ENCODE measurements around the gene PATE1. TPM values are rescaled to one million over a fixed set of nuclear protein-coding genes. Genes with fewer than 3 reads are reported as not detected.

PATE1 gene
- total RNA-seq, 4 donors from 2014 or later = not detected

DNA sequence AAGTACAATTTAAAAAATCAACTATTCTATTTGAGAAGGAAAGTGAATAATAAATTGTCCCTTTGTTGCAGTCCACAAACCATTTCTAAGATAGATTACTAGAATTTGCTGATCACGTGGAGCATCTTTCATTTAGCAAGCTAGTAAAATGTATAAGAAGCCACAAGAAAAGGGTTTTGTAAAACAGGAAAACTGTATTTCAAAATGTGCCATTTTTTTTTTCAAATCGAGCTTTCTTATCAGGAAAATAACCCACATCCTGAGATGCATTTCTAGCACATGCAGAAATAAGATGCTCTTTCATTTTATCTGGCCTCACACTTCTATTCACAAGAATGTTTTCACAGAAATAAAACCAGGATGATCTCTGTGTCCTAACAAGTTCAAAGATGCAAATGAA is 38.6 kb downstream of the PATE1 start:
- Histone ChIP-seq H3K36me3 (no peaks in the 10 kb centered on the region), H3K27ac (no peak overlapping the region), H3K4me3 (replicated peaks in 1 of 3) (no peak overlapping the region), H3K4me1 (no peaks in the 10 kb centered on the region), H3K9me3 (no peaks in the 10 kb centered on the region), H3K27me3 (no peaks in the 10 kb centered on the region)
- intact Hi-C loops (cut with DNase I) = no loop called here
- WGBS, 2 donors = 73 to 82% methylated on average over 2 of the region's 2 CpGs
- no peak for DNase-seq
- no peak for TF ChIP-seq POLR2A (IDR thresholded peaks at IDR 0.05)

- Histone ChIP-seq H3K4me1 (peaks cover 0 to 6% of the 10 kb centered on the region in 2 donors), H3K4me3 (replicated peaks in 1 of 3) (no peak within 1 kb of the TSS), H3K27ac (no peak within 1 kb of the TSS), H3K9me3 (no peaks in the 10 kb centered on the region), H3K27me3 (no peaks in the 10 kb centered on the region), H3K36me3 (no peaks in the 10 kb centered on the region)
- no peak for DNase-seq
- intact Hi-C loops (cut with DNase I) = no loop called here
- 79 to 82% methylated on average over 2 of the region's 2 CpGs for WGBS, 2 donors
- TF ChIP-seq POLR2A (IDR thresholded peaks at IDR 0.05) (no peak), CTCF (IDR thresholded peaks at IDR 0.05) (no peak)
Observed at GRCh38 chr11:125787827-125788226, 41.7 kb downstream of the PATE1 start, which contains the start of gene PATE3. TSS of gene PATE3 (plus strand) at chr11:125788127. CDS start at chr11:125788152, 25 bp downstream.

DNA sequence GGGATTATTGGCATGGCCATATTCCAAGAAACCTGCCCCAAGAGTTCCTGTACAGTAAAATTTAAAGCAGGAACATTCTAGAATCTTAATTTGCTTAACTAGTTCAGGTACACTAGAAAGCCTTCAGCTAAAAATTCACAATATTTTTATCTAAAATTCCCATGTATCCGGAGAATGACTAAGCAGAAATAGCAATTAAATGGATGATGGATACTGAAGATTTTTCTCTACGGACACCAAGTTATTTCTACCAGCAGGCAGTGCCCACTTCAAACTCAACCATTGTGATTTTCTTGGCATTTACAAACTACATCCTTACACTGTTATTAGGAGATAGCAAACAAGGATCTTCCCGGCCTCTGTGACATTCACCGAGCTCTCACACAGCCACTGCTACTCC is 44.7 kb downstream of the PATE1 start:
- no peaks in the 10 kb centered on the region for H3K27me3 ChIP-seq
- H3K27ac ChIP-seq = no peak overlapping the region
- intact Hi-C loops (cut with DNase I) = no loop called here
- H3K9me3 ChIP-seq = no peaks in the 10 kb centered on the region
- WGBS, 2 donors = 62 to 74% methylated on average over 4 of the region's 4 CpGs
- peaks cover 0 to 6% of the 10 kb centered on the region in 2 donors for H3K4me1 ChIP-seq
- TF ChIP-seq POLR2A (IDR thresholded peaks at IDR 0.05) (no peak), CTCF (IDR thresholded peaks at IDR 0.05) (no peak)
- H3K4me3 ChIP-seq (replicated peaks in 1 of 3) = no peak overlapping the region
- no peaks in the 10 kb centered on the region for H3K36me3 ChIP-seq
- DNase-seq = no peak

- intact Hi-C loops (cut with DNase I) = no loop called here
- Histone ChIP-seq H3K27ac (no peak overlapping the region), H3K27me3 (no peaks in the 10 kb centered on the region), H3K36me3 (no peaks in the 10 kb centered on the region), H3K4me3 (replicated peaks in 1 of 3) (no peak overlapping the region), H3K4me1 (no peaks in the 10 kb centered on the region), H3K9me3 (no peaks in the 10 kb centered on the region)
- TF ChIP-seq POLR2A (IDR thresholded peaks at IDR 0.05) (no peak), CTCF (IDR thresholded peaks at IDR 0.05) (no peak)
- WGBS, 2 donors = 48 to 60% methylated on average over 4 of the region's 4 CpGs
- no peak for DNase-seq
Observed at GRCh38 chr11:125797641-125798040, 51.6 kb downstream of the PATE1 start.

Other genes starting within 250 kb of the PATE1 start
- 10 to 100 TPM; 35.7 to 75.8 (median 52.8) TPM for gene EI24, start 176.8 kb upstream of the PATE1 start, total RNA-seq
- 100 to 1,000 TPM; 112 to 187 (median 172) TPM for gene STT3A, start 153.4 kb upstream of the PATE1 start, total RNA-seq
- 1 to 10 TPM in 3 of 4 donors, under 1 TPM in 1; 0.78 to 3.4 (median 1.4) TPM for gene CHEK1, start 121.1 kb upstream of the PATE1 start, total RNA-seq
- not detected for gene ACRV1, start 65.4 kb upstream of the PATE1 start, total RNA-seq
- not detected for gene PATE2, start 32.5 kb downstream of the PATE1 start, total RNA-seq
- not detected for gene PATE3, start 41.8 kb downstream of the PATE1 start, total RNA-seq
- not detected for gene PATE4, start 87.0 kb downstream of the PATE1 start, total RNA-seq
- gene HYLS1, start 141.4 kb downstream of the PATE1 start, total RNA-seq = 1 to 10 TPM; 1.6 to 6.9 (median 3.0) TPM
- gene PUS3, start 156.9 kb downstream of the PATE1 start, total RNA-seq = 10 to 100 TPM in 3 of 4 donors, 1 to 10 TPM in 1; 9.0 to 34.7 (median 17.9) TPM
- gene DDX25, start 158.2 kb downstream of the PATE1 start, total RNA-seq = 1 to 10 TPM; 1.6 to 3.8 (median 1.9) TPM
- not detected for gene VSIG10L2, start 199.8 kb downstream of the PATE1 start, total RNA-seq